K562 (cell line): ENCODE results near the gene LCNL1. TPM values are rescaled to one million over a fixed set of nuclear protein-coding genes. Genes with fewer than 3 reads are reported as not detected.

Source experiments
- DDX20 ChIP-seq: fragments of 450-650 bp; IDR thresholded peaks from 2 replicates; pipeline ENCODE4 v1.6.1; 2016; ENCODE audit warnings: missing genetic modification characterization, low read depth, mild to moderate bottlenecking, missing compliant biosample characterization, moderate library complexity
- FIP1L1 ChIP-seq: fragments of 200-400 bp; formaldehyde crosslinking; IDR thresholded peaks from 2 replicates; pipeline ENCODE4 v1.6.1; 2018; ENCODE audit warnings: mild to moderate bottlenecking, low read depth, low read length; ENCODE audit not compliant: poor library complexity, severe bottlenecking
- FOXJ2 ChIP-seq: fragments of 200-800 bp; sonication (Bioruptor generic); IDR thresholded peaks from 2 replicates; pipeline ENCODE4 v1.6.1; 2016; ENCODE audit warnings: missing genetic modification characterization, missing compliant biosample characterization
- HCFC1 ChIP-seq: IDR thresholded peaks from 2 replicates; pipeline ENCODE4 v1.6.1; 2012; ENCODE audit warnings: low read depth, low read length, improper control_type of control experiment
- HEY1 ChIP-seq: fragments of 250-450 bp; sonication (Bioruptor Pico); IDR thresholded peaks from 2 replicates; pipeline ENCODE4 v1.5.0; 2020; ENCODE audit warnings: mild to moderate bottlenecking, moderate library complexity, borderline replicate concordance
- HNRNPK ChIP-seq: fragments of 200-400 bp; formaldehyde crosslinking; IDR thresholded peaks from one replicate; pipeline ENCODE4 v1.6.1; 2018; ENCODE audit warnings: mild to moderate bottlenecking, low read depth, low read length; ENCODE audit not compliant: poor library complexity, severe bottlenecking
- JUNB ChIP-seq: fragments of 450-650 bp; formaldehyde crosslinking; conservative IDR thresholded peaks from 2 replicates; pipeline ENCODE4 v1.4.0; 2020; ENCODE audit warnings: mild to moderate bottlenecking
- KAT8 ChIP-seq: fragments of 450-650 bp; IDR thresholded peaks from 2 replicates; pipeline ENCODE4 v1.6.1; 2016; ENCODE audit warnings: low read depth, mild to moderate bottlenecking
- NFATC3 ChIP-seq: fragments of 450-650 bp; IDR thresholded peaks from 2 replicates; pipeline ENCODE4 v1.6.1; 2017; ENCODE audit warnings: mild to moderate bottlenecking
- NR1H2 ChIP-seq: sonication (generic); formaldehyde crosslinking; IDR thresholded peaks from 2 replicates; pipeline ENCODE4 v1.4.0; 2020; ENCODE audit warnings: mild to moderate bottlenecking, missing genetic modification reagents
- PURB ChIP-seq: sonication (generic); formaldehyde crosslinking; IDR thresholded peaks from 2 replicates; pipeline ENCODE4 v1.9.0; 2021; ENCODE audit warnings: low read depth, mild to moderate bottlenecking, missing genetic modification reagents
- RBM14 ChIP-seq: fragments of 200-400 bp; formaldehyde crosslinking; IDR thresholded peaks from 2 replicates; pipeline ENCODE4 v1.6.1; 2018; ENCODE audit warnings: low read depth, mild to moderate bottlenecking, low read length, moderate library complexity, borderline replicate concordance; ENCODE audit not compliant: insufficient read depth
- SRSF9 ChIP-seq: fragments of 200-400 bp; formaldehyde crosslinking; IDR thresholded peaks from 2 replicates; pipeline ENCODE4 v1.6.1; 2017; ENCODE audit warnings: low read depth, low read length, borderline replicate concordance
- TCF3 ChIP-seq: sonication (generic); formaldehyde crosslinking; IDR thresholded peaks from 2 replicates; pipeline ENCODE4 v1.4.0; 2020; ENCODE audit warnings: mild to moderate bottlenecking, missing genetic modification reagents
- TRIM24 ChIP-seq, 2 experiments: fragments of 450-650 bp; IDR thresholded peaks; 2 replicates each; pipeline ENCODE4 v1.6.1; 2016
- ZC3H8 ChIP-seq: fragments of 450-650 bp; IDR thresholded peaks from 2 replicates; pipeline ENCODE4 v1.6.1; 2017
- ZKSCAN1 ChIP-seq: fragments of 150-350 bp; IDR thresholded peaks from 2 replicates; pipeline ENCODE4 v1.6.1; 2016; ENCODE audit warnings: low read depth, low read length
- ZNF12 ChIP-seq: sonication (generic); formaldehyde crosslinking; IDR thresholded peaks from 2 replicates; pipeline ENCODE4 v1.4.0; 2020; ENCODE audit warnings: mild to moderate bottlenecking, missing genetic modification reagents
- ZNF146 ChIP-seq: IDR thresholded peaks from one replicate; pipeline ENCODE4 v1.6.1; 2018; ENCODE audit warnings: missing compliant biosample characterization; ENCODE audit not compliant: unreplicated experiment
- ZNF23 ChIP-seq: fragments of 250-450 bp; sonication (Bioruptor Pico); IDR thresholded peaks from 2 replicates; pipeline ENCODE4 v1.4.0; 2020; ENCODE audit warnings: mild to moderate bottlenecking
- ZNF347 ChIP-seq: fragments of 450-650 bp; formaldehyde crosslinking; IDR thresholded peaks from 2 replicates; pipeline ENCODE4 v1.4.0; 2020; ENCODE audit warnings: low read depth, mild to moderate bottlenecking, moderate library complexity
- ZNF668 ChIP-seq: fragments of 250-450 bp; sonication (Bioruptor Pico); IDR thresholded peaks from 2 replicates; pipeline ENCODE4 v1.8.0; 2022; ENCODE audit warnings: mild to moderate bottlenecking, inconsistent platforms
- polyA plus RNA-seq, 8 experiments: library from polyadenylated mRNA; depleted of rRNA in 4 of 8; stranded (reverse) in 5 of 8; unstranded in 3 of 8; fragments of >200 nt; fragmentation: Nextera tagmentation in 2 of 8; fragmentation: Illumina TruSeq in 1 of 8; extraction: Ambion mirVana in 2 of 8; extraction: Trizol in 1 of 8; gene quantifications; 2 replicates each; pipeline versions ENCODE4 v1.2.1 to v1.2.3, GENCODE V29; 2011 to 2014; ENCODE audit warnings: inconsistent platforms in 1 of 8, missing spikeins in 1 of 8
- total RNA-seq, 7 experiments: library from RNA; depleted of rRNA in 6 of 7; stranded (reverse); fragments of >200 nt in 6 of 7; fragmentation: Illumina TruSeq in 2 of 7; extraction: Trizol in 2 of 7; gene quantifications; 2 replicates each; pipeline versions ENCODE4 v1.2.1 to v1.2.3, GENCODE V29; 2011 to 2021; ENCODE audit warnings: low replicate concordance in 1 of 7
- TF ChIP-seq, protein P1 (sequence below): IDR thresholded peaks from 2 replicates; pipeline ENCODE4 v1.6.1; 2011; ENCODE audit warnings: borderline replicate concordance, low read depth, mild to moderate bottlenecking, moderate library complexity, low read length; ENCODE audit not compliant: insufficient read depth, poor library complexity, severe bottlenecking
- TF ChIP-seq, protein P2 (sequence below): fragments of 450-650 bp; formaldehyde crosslinking; IDR thresholded peaks from 2 replicates; pipeline ENCODE4 v1.4.0; 2020; ENCODE audit warnings: mild to moderate bottlenecking, mixed read lengths
- TF ChIP-seq, protein P3 (sequence below): fragments of 250-450 bp; sonication (Bioruptor Pico); IDR thresholded peaks from 2 replicates; pipeline ENCODE4 v1.8.0; 2022; ENCODE audit warnings: inconsistent platforms

Gene LCNL1
- total and polyA plus RNA-seq, 9 of the 15 experiments (the other 6 are each of a cell fraction or from before 2014, with no cell fraction given): 0.04 to 0.16 (median 0.04) TPM; not detected in 4

GRCh38 chr9:136949817-136950655 lies 32.8 kb upstream of the LCNL1 start (continued):
- TF ChIP-seq, protein P1, sequence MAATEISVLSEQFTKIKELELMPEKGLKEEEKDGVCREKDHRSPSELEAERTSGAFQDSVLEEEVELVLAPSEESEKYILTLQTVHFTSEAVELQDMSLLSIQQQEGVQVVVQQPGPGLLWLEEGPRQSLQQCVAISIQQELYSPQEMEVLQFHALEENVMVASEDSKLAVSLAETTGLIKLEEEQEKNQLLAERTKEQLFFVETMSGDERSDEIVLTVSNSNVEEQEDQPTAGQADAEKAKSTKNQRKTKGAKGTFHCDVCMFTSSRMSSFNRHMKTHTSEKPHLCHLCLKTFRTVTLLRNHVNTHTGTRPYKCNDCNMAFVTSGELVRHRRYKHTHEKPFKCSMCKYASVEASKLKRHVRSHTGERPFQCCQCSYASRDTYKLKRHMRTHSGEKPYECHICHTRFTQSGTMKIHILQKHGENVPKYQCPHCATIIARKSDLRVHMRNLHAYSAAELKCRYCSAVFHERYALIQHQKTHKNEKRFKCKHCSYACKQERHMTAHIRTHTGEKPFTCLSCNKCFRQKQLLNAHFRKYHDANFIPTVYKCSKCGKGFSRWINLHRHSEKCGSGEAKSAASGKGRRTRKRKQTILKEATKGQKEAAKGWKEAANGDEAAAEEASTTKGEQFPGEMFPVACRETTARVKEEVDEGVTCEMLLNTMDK: no peak
- TF ChIP-seq HNRNPK (no peak), NFATC3 (no peak), ZNF668 (CRISPR knock-in tag) (no peak), ZNF146 (CRISPR knock-in tag) (no peak), TRIM24 (IDR thresholded peaks at IDR 0.05) (no peak), DDX20 (tag) (no peak), ZNF23 (no peak), HEY1 (CRISPR knock-in tag) (no peak), ZKSCAN1 (0 out of 2 replicates have a peak, but pooled peaks have one; percentile 28), JUNB (CRISPR knock-in tag) (no peak), PURB (CRISPR knock-in tag) (no peak), KAT8 (no peak), RBM14 (no peak), SRSF9 (no peak), ZC3H8 (no peak), NR1H2 (no peak), TCF3 (CRISPR knock-in tag) (0 out of 2 replicates have a peak, but pooled peaks have one; percentile 5), ZNF347 (CRISPR knock-in tag) (no peak), HCFC1 (no peak), FOXJ2 (tag) (no peak), ZNF12 (no peak), FIP1L1 (peak; percentile 11)
- TF ChIP-seq, protein P2, sequence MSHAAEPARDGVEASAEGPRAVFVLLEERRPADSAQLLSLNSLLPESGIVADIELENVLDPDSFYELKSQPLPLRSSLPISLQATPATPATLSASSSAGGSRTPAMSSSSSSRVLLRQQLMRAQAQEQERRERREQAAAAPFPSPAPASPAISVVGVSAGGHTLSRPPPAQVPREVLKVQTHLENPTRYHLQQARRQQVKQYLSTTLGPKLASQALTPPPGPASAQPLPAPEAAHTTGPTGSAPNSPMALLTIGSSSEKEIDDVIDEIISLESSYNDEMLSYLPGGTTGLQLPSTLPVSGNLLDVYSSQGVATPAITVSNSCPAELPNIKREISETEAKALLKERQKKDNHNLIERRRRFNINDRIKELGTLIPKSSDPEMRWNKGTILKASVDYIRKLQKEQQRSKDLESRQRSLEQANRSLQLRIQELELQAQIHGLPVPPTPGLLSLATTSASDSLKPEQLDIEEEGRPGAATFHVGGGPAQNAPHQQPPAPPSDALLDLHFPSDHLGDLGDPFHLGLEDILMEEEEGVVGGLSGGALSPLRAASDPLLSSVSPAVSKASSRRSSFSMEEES (CRISPR knock-in tag): peak; percentile 99
- TF ChIP-seq, protein P3, sequence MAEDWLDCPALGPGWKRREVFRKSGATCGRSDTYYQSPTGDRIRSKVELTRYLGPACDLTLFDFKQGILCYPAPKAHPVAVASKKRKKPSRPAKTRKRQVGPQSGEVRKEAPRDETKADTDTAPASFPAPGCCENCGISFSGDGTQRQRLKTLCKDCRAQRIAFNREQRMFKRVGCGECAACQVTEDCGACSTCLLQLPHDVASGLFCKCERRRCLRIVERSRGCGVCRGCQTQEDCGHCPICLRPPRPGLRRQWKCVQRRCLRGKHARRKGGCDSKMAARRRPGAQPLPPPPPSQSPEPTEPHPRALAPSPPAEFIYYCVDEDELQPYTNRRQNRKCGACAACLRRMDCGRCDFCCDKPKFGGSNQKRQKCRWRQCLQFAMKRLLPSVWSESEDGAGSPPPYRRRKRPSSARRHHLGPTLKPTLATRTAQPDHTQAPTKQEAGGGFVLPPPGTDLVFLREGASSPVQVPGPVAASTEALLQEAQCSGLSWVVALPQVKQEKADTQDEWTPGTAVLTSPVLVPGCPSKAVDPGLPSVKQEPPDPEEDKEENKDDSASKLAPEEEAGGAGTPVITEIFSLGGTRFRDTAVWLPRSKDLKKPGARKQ (CRISPR knock-in tag): no peak
